ENCODE results near the gene UBASH3A.

DNA sequence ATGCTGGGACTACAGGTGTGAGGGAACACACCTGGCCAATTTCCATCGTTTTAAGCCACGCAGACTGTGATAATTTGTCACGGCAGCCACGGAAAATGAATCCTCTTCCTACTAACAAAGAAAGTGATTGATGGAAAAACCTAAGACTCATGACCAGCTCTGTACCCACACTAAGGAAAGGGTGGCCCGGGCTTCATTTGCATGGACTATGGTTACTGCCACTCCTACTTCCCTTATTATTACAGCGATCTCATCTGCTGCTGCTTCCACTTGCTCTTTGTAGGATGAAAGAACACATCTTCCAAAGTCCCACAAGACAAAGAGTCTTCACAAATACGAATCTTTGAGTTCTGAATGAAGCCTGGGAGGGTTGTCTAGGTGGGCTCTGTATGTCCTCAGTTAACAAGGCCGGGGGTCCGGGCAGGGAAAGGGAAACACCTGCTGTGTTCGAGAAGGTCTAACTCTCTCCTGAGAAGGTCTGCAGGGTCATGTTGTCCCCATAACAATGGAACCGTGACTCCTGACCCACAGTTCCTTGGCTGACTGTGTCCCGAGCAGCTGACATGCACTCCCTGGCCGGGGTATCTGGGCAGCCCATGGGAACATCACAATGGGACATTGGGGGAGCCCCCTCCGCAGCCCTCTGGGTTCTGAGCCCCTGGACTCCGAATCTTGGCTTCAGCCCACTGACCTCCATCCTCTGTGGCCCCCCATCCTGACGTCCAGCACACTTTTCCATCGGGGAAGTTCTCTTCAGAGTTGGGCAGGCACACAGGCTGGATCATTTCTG is 24.1 kb upstream of the UBASH3A start:
- no peak for TF ChIP-seq EZH2 (IDR thresholded peaks at IDR 0.05)
- no peak for TF ChIP-seq POLR2AphosphoS5 (IDR thresholded peaks at IDR 0.05; ENCODE audit: borderline replicate concordance, low read depth, low read length)
